OCI-LY7 (cell line): ENCODE data around the gene ABCA4. TPM values are rescaled to one million over a fixed set of nuclear protein-coding genes. Genes with fewer than 3 reads are reported as not detected.

Source experiments
- BruUV-seq: library from RNA; stranded (reverse); fragments of 400-500 nt; replicated peaks from 2 replicates; lab custom pipeline; 2021; lab: Mats Ljungman, UMichigan
- CTCF ChIA-PET: fragments of 300-600 bp; sonication (Branson Sonifier 250); formaldehyde crosslinking; loops from one replicate; lab custom pipeline; 2022; ENCODE audit warnings: antibody characterized with exemption; ENCODE audit not compliant: unreplicated experiment; lab: Charles Lee
- POLR2A ChIA-PET: fragments of 300-600 bp; sonication (Branson Sonifier 250); formaldehyde crosslinking; loops from one replicate; lab custom pipeline; 2022; ENCODE audit warnings: antibody characterized with exemption; lab: Charles Lee
- DNase-seq: peaks from one replicate; pipeline ENCODE4 v3.0.0-alpha.2; 2015; ENCODE audit warnings: low spot score
- H2AFZ ChIP-seq: fragments of 200-600 bp; sonication (generic), shearing (Covaris generic); 2 replicates; pipeline ENCODE4 v1.6.1; 2014; ENCODE audit warnings: mild to moderate bottlenecking, antibody characterized with exemption, low read length, moderate library complexity
- H3K27ac ChIP-seq: fragments of 200-600 bp; sonication (generic); 2 replicates; pipeline ENCODE4 v1.5.1; 2014; ENCODE audit warnings: mixed run types, low read depth, mild to moderate bottlenecking, moderate library complexity, low read length, inconsistent platforms; ENCODE audit not compliant: poor library complexity, severe bottlenecking
- H3K36me3 ChIP-seq: fragments of 200-600 bp; sonication (generic); 2 replicates; pipeline ENCODE4 v1.6.1; 2014; ENCODE audit warnings: mild to moderate bottlenecking, antibody characterized with exemption, low read length, moderate library complexity, mixed read lengths; ENCODE audit not compliant: insufficient read depth
- H3K4me1 ChIP-seq: fragments of 200-600 bp; sonication (generic); 2 replicates; pipeline ENCODE4 v1.5.1; 2014; ENCODE audit warnings: mild to moderate bottlenecking, low read length; ENCODE audit not compliant: insufficient read depth, poor library complexity, severe bottlenecking
- H3K4me2 ChIP-seq: fragments of 200-600 bp; sonication (generic); 2 replicates; pipeline ENCODE4 v1.6.1; 2014; ENCODE audit warnings: mild to moderate bottlenecking, low read length
- H3K4me3 ChIP-seq: fragments of 200-600 bp; sonication (generic); 2 replicates; pipeline ENCODE4 v1.5.1; 2014; ENCODE audit warnings: mild to moderate bottlenecking, low read depth, low read length; ENCODE audit not compliant: poor library complexity, severe bottlenecking
- H3K79me2 ChIP-seq: fragments of 200-600 bp; sonication (generic); 2 replicates; pipeline ENCODE4 v1.6.1; 2016; ENCODE audit warnings: low read depth, mild to moderate bottlenecking, low read length, moderate library complexity, mixed read lengths; ENCODE audit not compliant: insufficient read depth
- H3K9me2 ChIP-seq: fragments of 200-600 bp; sonication (generic); 2 replicates; pipeline ENCODE4 v1.6.1; 2016; ENCODE audit warnings: mild to moderate bottlenecking, low read length, mixed read lengths; ENCODE audit not compliant: insufficient read depth
- H3K9me3 ChIP-seq: fragments of 200-600 bp; sonication (generic); 2 replicates; pipeline ENCODE4 v1.6.1; 2014; ENCODE audit warnings: mild to moderate bottlenecking, mixed run types, low read length, mixed read lengths
- H4K20me1 ChIP-seq: fragments of 200-600 bp; sonication (generic); 2 replicates; pipeline ENCODE4 v1.6.1; 2014; ENCODE audit warnings: mild to moderate bottlenecking, antibody characterized with exemption, low read length, moderate library complexity, mixed read lengths; ENCODE audit not compliant: insufficient read depth
- CTCF ChIP-seq: fragments of 200-600 bp; sonication (generic); conservative IDR thresholded peaks from 2 replicates; pipeline ENCODE4 v1.5.1; 2014; ENCODE audit warnings: mild to moderate bottlenecking, antibody characterized with exemption, low read length, moderate library complexity, mixed read lengths
- EZH2phosphoT487 ChIP-seq: fragments of 200-600 bp; sonication (generic); IDR thresholded peaks from 2 replicates; pipeline ENCODE4 v1.6.1; 2018; ENCODE audit warnings: low read depth, borderline replicate concordance, mild to moderate bottlenecking, mixed run types, antibody characterized with exemption, low read length, moderate library complexity, mixed read lengths
- intact Hi-C: fragments of 100-400 bp; cut with micrococcal nuclease; formaldehyde crosslinking; loops from one replicate; pipeline ENCODE4 v1.10.0; 2022; ENCODE audit not compliant: unreplicated experiment
- total RNA-seq, 2 experiments: library from RNA; depleted of rRNA in 1 of 2; stranded (reverse); fragments of >200 nt in 1 of 2; shearing (Covaris generic) in 1 of 2; gene quantifications; 2 replicates each; pipeline ENCODE4 v1.2.3, GENCODE V29; 2014 to 2022

ABCA4 gene
- total RNA-seq, 2 experiments from 2014 or later = not detected

GRCh38 chr1:93976711-93977597, 144.0 kb downstream of the ABCA4 start:
- CTCF ChIA-PET = interaction anchor here (0.6 kb wide), 1 partner anchor 68 kb away, joined by 3 read pairs; the partner anchor contains the start of gene GCLM
- Histone ChIP-seq H3K9me2 (no peaks in the 10 kb centered on the region), H4K20me1 (no peaks in the 10 kb centered on the region), H3K9me3 (no peaks in the 10 kb centered on the region), H3K4me3 (no peak overlapping the region), H3K4me1 (no peaks in the 10 kb centered on the region), H3K79me2 (no peaks in the 10 kb centered on the region), H3K4me2 (no peak overlapping the region), H3K36me3 (no peaks in the 10 kb centered on the region), H2AFZ (no peak overlapping the region), H3K27ac (no peak overlapping the region)
- no TSS peak for BruUV-seq
- POLR2A ChIA-PET = no interaction called here
- intact Hi-C loops = no loop called here
- DNase-seq = no peak
- TF ChIP-seq EZH2phosphoT487 (no peak), CTCF (no peak)

GRCh38 chr1:93976291-93976690, 144.7 kb downstream of the ABCA4 start:
- ChIA-PET POLR2A (interaction anchor here (0.6 kb wide), 1 partner anchor 13 kb away, joined by 3 read pairs; no protein-coding TSS in a partner anchor), CTCF (interaction anchor here (0.6 kb wide), 1 partner anchor 67 kb away, joined by 3 read pairs; the partner anchor contains the start of gene GCLM)
- H3K9me2 ChIP-seq = no peaks in the 10 kb centered on the region
- TF ChIP-seq EZH2phosphoT487 (no peak), CTCF (no peak)
- intact Hi-C loops = no loop called here
- H3K36me3 ChIP-seq = no peaks in the 10 kb centered on the region
- no TSS peak for BruUV-seq
- no peak for DNase-seq
- H3K4me3 ChIP-seq = no peak overlapping the region
- no peaks in the 10 kb centered on the region for H4K20me1 ChIP-seq
- H3K4me1 ChIP-seq = no peaks in the 10 kb centered on the region
- H3K27ac ChIP-seq = no peak overlapping the region
- no peaks in the 10 kb centered on the region for H3K9me3 ChIP-seq
- no peak overlapping the region for H2AFZ ChIP-seq
- no peak overlapping the region for H3K4me2 ChIP-seq
- H3K79me2 ChIP-seq = no peaks in the 10 kb centered on the region
